LHCN-M2 (cell line): ENCODE results near the gene ATG3. TPM values are rescaled to one million over a fixed set of nuclear protein-coding genes. Genes with fewer than 3 reads are reported as not detected.
"Not testable (repeated sequence)": the region's sequence is repeated elsewhere in the genome, so short reads cannot be mapped to it uniquely, and the experiment has no call there.

ENCODE experiments used
- DNase-seq: peaks from one replicate; pipeline ENCODE4 v3.0.0-alpha.2; 2012; ENCODE audit warnings: low read depth
- total RNA-seq: library from RNA; depleted of rRNA; stranded (reverse); fragments of >200 nt; gene quantifications from 2 replicates; pipeline ENCODE4 v1.2.3, GENCODE V29; 2014; rRNA removed

The ATG3 gene
- total RNA-seq, 1 experiment from 2014 or later, result 84.4 TPM

DNA sequence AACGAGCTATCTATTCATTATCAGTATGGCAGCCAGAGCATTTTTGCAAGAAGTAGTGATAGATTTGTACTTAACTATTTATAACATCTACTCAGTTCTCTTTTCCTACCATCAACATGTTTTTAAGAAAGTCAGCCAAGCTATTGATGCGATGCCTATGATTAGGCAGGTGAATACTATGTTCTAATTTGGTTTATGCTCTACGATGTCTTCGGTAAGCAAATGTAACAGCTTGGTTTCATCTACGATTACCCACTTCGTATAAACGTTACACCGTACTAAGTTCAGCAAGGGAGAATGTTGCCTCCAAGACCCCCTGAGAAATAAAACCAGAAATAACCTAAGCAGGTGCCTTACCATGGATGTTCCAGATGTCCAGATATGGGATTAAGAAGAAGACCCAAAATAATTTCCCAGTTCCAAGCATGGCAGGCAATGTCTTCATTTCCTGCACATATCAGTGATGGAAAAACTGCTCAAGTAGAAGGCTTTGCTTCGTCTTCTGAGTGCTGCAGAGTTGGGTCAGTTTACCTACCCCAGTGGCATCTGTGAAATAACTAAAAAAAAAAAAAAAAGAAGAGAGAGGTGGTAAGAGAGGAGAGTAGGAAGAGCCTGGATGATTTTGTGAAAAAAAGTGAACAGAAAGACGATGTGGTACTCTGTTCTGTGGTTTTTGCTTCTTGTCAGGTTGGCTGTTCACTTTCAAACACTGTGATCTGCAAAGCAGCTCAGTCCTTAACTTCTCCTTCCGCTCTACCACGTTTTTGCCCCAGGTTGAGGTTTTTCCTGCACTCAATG, 62.6 kb downstream of the ATG3 start, which contains the start of gene BTLA:
TSS of gene BTLA (minus strand) at position 559 of the 798 bp plus-strand sequence. CDS start at position 445, 114 bp downstream.
- DNase-seq, result no peak

DNA sequence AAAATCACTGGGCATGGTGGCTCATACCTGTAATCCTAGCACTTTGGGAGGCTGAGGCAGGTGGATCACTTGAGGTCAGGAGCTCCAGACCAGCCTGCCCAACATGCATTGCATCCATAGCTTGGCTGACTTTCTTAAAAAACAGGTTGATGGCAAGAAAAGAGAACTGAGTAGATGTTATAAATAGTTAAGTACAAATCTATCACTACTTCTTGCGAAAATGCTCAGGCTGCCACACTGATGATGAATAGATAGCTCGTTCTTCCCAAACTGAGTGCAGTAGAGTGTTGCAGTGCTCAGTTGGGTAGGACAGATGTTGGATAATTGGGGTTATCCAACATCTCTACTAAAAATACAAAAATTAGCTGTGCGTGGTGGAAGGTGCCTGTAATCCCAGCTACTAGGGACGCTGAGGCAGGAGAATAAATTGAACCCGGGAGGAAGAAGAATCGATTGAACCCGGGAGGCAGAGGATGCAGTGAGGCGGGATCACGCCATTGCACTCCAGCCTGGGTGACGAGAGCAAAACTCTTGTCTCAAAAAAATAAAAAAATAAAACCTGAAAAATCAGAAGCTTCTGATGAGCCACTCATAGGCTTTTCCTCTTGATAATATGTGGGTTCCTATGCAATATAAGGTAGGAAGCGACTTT, 63.7 kb downstream of the ATG3 start:
- DNase-seq, result no peak

DNA sequence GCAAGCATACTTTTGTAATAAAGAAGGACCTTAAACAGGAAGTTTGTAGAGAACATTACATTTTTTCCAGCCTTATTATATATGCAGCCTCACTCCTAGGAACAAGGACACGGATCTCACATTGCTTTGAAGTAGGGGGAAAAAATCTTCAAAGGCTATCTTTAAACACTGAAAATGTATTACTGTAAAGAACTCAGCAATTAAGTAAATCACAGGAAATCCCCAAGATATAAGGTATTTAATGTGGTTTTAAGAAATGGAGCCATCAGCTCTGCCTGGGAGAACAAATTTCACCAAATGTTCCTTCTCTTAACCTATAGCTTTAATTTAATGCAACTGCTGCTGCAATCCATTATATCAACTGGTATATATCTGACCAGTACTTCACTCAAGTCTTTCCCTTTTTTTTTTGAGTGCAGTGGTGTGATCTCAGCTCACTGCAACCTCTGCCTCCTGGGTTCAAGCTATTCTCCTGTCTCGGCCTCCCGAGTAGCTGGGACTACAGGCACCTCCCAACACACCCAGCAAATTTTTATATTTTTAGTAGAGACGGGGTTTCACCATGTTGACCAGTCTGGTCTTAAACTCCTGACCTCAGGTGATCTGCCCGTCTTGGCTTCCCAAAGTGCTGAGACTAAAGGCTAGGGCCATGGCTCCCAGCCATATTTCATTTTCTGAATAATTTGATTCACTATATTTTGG, 65.2 kb downstream of the ATG3 start:
- DNase-seq, result no peak

DNA sequence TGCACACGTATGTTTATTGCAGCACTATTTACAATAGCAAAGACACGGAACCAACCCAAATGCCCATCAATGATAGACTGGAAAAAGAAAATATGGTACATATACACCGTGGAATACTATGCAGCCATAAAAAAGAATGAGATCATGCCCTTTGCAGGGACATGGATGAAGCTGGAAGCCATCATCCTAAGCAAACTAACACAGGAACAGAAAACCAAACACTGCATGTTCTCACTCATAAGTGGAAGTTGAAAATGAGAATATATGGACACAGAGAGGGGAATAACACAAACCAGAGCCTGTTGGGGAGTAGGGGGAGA, 67.4 kb downstream of the ATG3 start:
- not testable (repeated sequence) for DNase-seq

DNA sequence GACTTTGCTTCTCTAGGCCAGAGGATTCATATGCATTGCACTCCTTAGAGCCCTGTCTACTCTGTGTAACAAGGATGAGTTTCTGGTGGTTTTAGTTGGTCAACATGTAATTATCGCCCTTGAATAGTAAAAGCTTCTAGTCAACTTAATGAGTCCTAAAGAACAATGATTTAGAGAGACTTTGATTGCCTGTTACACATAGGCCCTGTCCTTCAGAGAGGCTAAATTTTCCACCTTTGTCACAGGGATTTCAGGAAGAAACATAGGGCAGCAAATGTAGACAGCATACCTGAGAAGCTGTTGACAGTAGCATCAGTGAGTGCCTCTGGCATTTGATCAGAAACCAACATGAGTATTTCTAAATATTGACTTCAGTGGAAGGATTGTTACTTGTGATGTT, 69.6 kb downstream of the ATG3 start:
- DNase-seq, result no peak

DNA sequence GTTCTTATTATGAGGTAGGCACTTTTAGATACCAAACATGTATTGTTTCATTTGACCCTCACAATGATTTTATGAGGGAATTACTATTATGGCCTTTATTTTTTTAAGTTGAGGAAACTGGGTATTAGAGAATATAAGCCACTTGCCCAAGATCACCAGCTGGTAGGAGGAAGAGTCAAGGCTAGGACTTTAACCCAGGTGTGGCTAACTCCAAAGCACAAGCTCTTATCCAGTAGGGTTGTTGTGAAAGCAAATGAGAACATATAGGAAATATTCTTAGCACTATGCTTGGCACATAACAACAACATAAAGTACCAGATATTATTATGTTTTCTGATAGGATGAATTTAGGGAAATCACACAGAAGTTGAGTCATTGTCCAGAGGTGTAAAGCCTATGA, 70.4 kb downstream of the ATG3 start:
- no peak for DNase-seq

DNA sequence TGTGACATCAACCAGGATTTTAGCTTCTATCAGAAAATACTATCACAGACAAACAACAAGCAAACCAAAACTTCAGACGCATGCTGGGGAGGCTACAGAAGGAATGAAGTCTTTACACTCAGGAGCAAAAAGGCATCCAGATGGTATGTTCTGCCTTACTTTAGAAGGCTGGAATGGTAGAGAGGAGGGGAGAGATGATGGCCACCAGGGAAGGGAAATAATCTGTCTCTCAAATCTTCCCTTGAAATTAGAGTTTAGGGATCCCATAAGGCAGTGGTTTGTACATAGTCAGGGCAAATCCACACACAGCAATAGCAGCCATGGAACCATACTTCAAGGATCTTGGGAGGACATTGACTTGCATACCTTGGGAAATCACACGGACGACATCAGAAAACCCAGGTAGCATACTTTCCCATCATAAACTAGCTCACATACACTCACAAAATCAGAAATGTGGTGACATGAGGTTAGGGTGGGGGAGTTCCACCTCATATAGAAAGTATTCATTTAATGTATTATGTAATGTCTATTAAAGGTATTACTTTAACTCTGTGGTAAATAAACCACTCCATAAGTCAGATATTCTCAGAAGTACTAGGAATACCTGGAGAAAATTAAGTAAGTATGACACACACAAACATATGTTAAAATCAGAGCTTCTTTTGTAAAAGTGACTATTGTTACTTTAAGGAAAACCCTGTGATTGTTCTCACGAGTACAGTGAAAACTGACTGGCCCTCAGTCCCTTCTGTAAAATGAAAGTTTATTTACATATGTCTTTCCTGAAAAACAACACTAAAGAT, 71.9 kb downstream of the ATG3 start:
- no peak for DNase-seq

DNA sequence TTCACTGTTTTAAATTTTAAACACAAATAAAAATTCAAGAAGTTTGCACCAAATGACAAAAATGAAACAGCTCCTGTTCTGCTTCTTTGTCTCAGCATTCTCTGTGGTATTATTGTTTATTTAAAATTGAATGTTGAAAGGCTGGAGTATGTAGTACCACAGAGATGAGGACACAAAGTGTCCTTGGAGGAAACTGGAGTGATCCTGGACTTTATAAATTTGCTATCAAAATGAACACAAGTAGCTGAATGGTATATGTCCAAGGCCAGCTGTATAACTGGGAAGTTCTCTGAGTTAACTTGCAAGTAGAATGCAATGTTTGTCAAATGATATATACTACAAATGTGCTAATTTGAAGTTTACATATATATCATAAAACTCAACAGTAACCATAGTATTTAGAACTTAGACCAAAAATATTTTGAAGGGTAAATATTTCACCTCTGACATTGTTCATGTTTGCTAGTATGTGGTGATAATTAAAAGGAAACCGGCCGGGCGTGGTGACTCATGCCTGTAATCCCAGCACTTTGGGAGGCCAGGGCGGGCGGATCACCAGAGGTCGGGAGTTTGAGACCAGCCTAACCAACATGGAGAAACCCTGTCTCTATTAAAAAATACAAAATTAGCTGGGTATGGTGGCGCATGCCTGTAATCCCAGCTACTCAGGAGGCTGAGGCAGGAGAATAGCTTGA, 74.8 kb downstream of the ATG3 start:
- DNase-seq, result peak; percentile 15

DNA sequence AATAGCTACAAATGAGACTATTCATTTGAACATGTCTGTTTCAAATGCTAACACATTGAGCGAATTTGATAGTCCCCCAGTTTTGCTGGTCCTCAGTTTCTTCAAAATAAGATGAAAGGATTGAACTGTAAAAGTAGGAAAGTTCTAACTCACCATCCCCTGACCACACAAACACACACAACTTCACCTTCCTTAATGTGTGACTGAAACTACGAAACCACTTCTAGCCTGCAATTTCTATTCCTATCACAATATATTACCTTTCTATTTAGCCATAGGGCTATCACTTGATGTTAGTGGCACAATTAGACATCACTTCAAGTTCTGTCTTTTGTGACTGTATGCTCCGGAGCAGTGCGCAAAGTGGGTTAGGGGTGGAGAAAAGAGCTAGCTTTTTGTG, 77.4 kb downstream of the ATG3 start:
- no peak for DNase-seq

DNA sequence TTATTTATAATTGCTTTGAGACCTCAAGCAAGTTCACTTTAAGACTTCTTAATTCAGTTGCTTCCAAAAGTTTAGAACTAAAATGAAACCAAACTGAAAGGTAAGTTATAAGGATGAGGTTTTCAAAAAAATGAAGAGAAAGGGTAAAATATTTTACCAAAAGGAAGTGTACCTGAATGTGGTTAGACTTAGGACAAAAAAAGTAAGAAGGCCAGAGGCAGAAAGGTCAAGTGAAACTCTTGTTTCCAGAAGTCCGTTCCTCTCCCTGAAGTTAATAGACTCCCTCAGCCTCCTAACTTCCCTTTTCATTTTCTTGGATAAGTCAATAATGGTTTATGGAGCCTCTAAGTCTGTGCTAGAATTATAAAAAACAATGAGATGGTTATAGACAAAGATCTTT, 79.1 kb downstream of the ATG3 start:
- no peak for DNase-seq

Other genes with a start within 250 kb of the ATG3 start
- gene CD200, start 228.8 kb downstream of the ATG3 start, total RNA-seq, result 0.34 TPM in 1 of 2 replicates, not detected in the other
- 0.17 TPM in 1 of 2 replicates, not detected in the other for gene BTLA, start 62.5 kb downstream of the ATG3 start, total RNA-seq
- gene SLC35A5, start 83 bp upstream of the ATG3 start, total RNA-seq, result 34.8 and 49.1 TPM in 2 replicates
- 96.0 and 137 TPM in 2 replicates for gene CCDC80, start 79.2 kb upstream of the ATG3 start, total RNA-seq